Astrocyte (in vitro differentiated cells and primary cell): ENCODE measurements around the gene HSPG2. TPM values are rescaled to one million over a fixed set of nuclear protein-coding genes. Genes with fewer than 3 reads are reported as not detected.
A peak's percentile ranks its signal among the peaks of the same experiment; 100 is the strongest.

Experiments
- DNase-seq: peaks from one replicate; pipeline ENCODE4 v3.0.0-alpha.2; 2010; ENCODE audit warnings: low read depth
- FAIRE-seq: peaks from 2 replicates; lab custom pipeline; 2011; peaks lifted over from hg19 to GRCh38; lab: Jason Lieb, UNC
- H2AFZ ChIP-seq: 2 replicates; pipeline ENCODE4 v1.6.0; 2012; ENCODE audit warnings: low read depth, low read length, inconsistent platforms
- H3K27ac ChIP-seq: 2 replicates; pipeline ENCODE4 v1.5.1; 2011; ENCODE audit warnings: low read depth, low read length, inconsistent platforms
- H3K27me3 ChIP-seq: 2 replicates; pipeline ENCODE4 v1.6.0; 2011; ENCODE audit warnings: low read length, inconsistent platforms; ENCODE audit not compliant: insufficient read depth
- H3K36me3 ChIP-seq: 2 replicates; pipeline ENCODE4 v1.5.1; 2011; ENCODE audit warnings: low read length, inconsistent platforms; ENCODE audit not compliant: insufficient read depth
- H3K4me1 ChIP-seq: 2 replicates; pipeline ENCODE4 v1.5.1; 2011; ENCODE audit warnings: low read length, inconsistent platforms; ENCODE audit not compliant: insufficient read depth
- H3K4me2 ChIP-seq: 2 replicates; pipeline ENCODE4 v1.6.0; 2012; ENCODE audit warnings: low read length, inconsistent platforms
- H3K4me3 ChIP-seq: 2 replicates; pipeline ENCODE4 v1.5.1; 2011; ENCODE audit warnings: low read depth, mild to moderate bottlenecking, low read length, inconsistent platforms; ENCODE audit not compliant: insufficient read depth
- H3K79me2 ChIP-seq: 2 replicates; pipeline ENCODE4 v1.6.0; 2012; ENCODE audit warnings: mild to moderate bottlenecking, low read length, inconsistent platforms; ENCODE audit not compliant: insufficient read depth
- H3K9ac ChIP-seq: 2 replicates; pipeline ENCODE4 v1.6.0; 2012; ENCODE audit warnings: mild to moderate bottlenecking, low read length, inconsistent platforms
- H3K9me3 ChIP-seq: 2 replicates; pipeline ENCODE4 v1.5.1; 2012; ENCODE audit warnings: low read depth, mild to moderate bottlenecking, low read length, inconsistent platforms; ENCODE audit not compliant: insufficient read depth
- H4K20me1 ChIP-seq: 2 replicates; pipeline ENCODE4 v1.6.0; 2012; ENCODE audit warnings: low read length, inconsistent platforms; ENCODE audit not compliant: insufficient read depth
- H3K27ac Mint-ChIP-seq: one replicate; pipeline ENCODE4 v1.8.0; 2021; ENCODE audit warnings: mild to moderate bottlenecking, mixed read lengths; ENCODE audit not compliant: unreplicated experiment
- H3K27me3 Mint-ChIP-seq: one replicate; pipeline ENCODE4 v1.8.0; 2021; ENCODE audit warnings: low read depth, mixed read lengths; ENCODE audit not compliant: unreplicated experiment
- H3K36me3 Mint-ChIP-seq: one replicate; pipeline ENCODE4 v1.8.0; 2021; ENCODE audit warnings: low read depth, mixed read lengths; ENCODE audit not compliant: unreplicated experiment
- H3K4me1 Mint-ChIP-seq: one replicate; pipeline ENCODE4 v1.8.0; 2021; ENCODE audit warnings: low read depth, mixed read lengths; ENCODE audit not compliant: unreplicated experiment
- H3K4me3 Mint-ChIP-seq: one replicate; pipeline ENCODE4 v1.8.0; 2021; ENCODE audit warnings: mild to moderate bottlenecking, moderate library complexity, mixed read lengths; ENCODE audit not compliant: unreplicated experiment
- H3K9me3 Mint-ChIP-seq: one replicate; pipeline ENCODE4 v1.8.0; 2021; ENCODE audit warnings: mild to moderate bottlenecking, mixed read lengths; ENCODE audit not compliant: unreplicated experiment
- EZH2 ChIP-seq: IDR thresholded peaks from 2 replicates; pipeline ENCODE4 v1.6.1; 2012; ENCODE audit warnings: mild to moderate bottlenecking, low read length, inconsistent platforms; ENCODE audit not compliant: insufficient read depth
- total RNA-seq: library from RNA; stranded (reverse); gene quantifications from 2 replicates; pipeline ENCODE4 v1.2.1, GENCODE V29; 2021
- TF ChIP-seq, protein P1 (sequence below): IDR thresholded peaks from 2 replicates; pipeline ENCODE4 v1.5.1; 2011; ENCODE audit warnings: low read depth, mild to moderate bottlenecking, inconsistent platforms, low read length, moderate library complexity; ENCODE audit not compliant: insufficient read depth

HSPG2 gene
- total RNA-seq, 1 donor from 2014 or later = 249 TPM

DNA sequence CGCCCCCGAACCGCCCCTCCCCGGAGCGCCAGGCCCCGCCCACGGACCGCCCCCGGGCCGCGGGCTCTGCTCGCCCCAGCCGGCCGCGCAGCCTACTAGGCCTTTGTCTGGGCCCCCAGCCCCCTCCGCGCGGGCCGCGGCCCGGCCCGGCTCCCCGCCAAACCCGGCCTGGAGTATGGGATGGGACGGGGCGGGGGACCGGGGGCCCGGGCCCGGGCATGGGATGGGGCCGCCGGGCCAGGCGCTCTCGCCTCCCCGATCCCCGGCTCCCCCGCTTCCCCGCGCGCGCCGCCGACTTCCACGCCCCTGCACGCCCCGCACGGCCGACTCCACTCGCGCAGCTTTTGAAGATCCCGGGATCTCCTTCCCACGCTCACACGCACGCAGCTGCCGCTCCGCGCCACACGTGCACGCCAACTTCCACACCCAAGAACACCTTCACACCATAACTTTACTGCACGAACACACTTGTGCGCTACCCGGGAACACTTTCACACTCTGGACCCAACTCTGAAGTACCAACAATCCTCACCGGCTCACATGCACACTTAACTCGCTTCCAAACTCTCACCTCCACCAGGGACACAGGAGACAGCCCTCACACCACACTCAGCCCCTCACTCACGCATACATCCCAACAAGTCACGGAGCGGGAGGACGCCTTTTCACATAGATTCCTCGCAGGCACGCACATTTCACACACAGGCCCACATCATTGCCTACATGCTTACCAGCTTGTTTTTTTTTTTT, 437 bp upstream of the HSPG2 start:
- H3K27ac Mint-ChIP-seq = peak overlapping the region; percentile 79
- Histone ChIP-seq H3K4me3 (peak overlapping the region; percentile 35), H3K9me3 (no peaks in the 10 kb centered on the region), H3K9ac (peak overlapping the region; percentile 75), H3K27me3 (no peaks in the 10 kb centered on the region), H3K79me2 (peaks cover 42% of the 10 kb centered on the region), H3K27ac (peak overlapping the region; percentile 62), H3K4me1 (peaks cover 58% of the 10 kb centered on the region), H4K20me1 (peaks cover 26% of the 10 kb centered on the region), H3K36me3 (no peaks in the 10 kb centered on the region), H3K4me2 (peak overlapping the region; percentile 83), H2AFZ (peak overlapping the region; percentile 68)
- TF ChIP-seq EZH2 = no peak
- TF ChIP-seq, protein P1, sequence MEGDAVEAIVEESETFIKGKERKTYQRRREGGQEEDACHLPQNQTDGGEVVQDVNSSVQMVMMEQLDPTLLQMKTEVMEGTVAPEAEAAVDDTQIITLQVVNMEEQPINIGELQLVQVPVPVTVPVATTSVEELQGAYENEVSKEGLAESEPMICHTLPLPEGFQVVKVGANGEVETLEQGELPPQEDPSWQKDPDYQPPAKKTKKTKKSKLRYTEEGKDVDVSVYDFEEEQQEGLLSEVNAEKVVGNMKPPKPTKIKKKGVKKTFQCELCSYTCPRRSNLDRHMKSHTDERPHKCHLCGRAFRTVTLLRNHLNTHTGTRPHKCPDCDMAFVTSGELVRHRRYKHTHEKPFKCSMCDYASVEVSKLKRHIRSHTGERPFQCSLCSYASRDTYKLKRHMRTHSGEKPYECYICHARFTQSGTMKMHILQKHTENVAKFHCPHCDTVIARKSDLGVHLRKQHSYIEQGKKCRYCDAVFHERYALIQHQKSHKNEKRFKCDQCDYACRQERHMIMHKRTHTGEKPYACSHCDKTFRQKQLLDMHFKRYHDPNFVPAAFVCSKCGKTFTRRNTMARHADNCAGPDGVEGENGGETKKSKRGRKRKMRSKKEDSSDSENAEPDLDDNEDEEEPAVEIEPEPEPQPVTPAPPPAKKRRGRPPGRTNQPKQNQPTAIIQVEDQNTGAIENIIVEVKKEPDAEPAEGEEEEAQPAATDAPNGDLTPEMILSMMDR = no peak
- H3K36me3 Mint-ChIP-seq = peaks cover 2% of the 10 kb centered on the region
- H3K4me3 Mint-ChIP-seq = peak overlapping the region; percentile 80
- DNase-seq (peak; percentile 63), FAIRE-seq (no peak)
- no peaks in the 10 kb centered on the region for H3K9me3 Mint-ChIP-seq
- no peaks in the 10 kb centered on the region for H3K27me3 Mint-ChIP-seq
- H3K4me1 Mint-ChIP-seq = peaks cover 48% of the 10 kb centered on the region

DNA sequence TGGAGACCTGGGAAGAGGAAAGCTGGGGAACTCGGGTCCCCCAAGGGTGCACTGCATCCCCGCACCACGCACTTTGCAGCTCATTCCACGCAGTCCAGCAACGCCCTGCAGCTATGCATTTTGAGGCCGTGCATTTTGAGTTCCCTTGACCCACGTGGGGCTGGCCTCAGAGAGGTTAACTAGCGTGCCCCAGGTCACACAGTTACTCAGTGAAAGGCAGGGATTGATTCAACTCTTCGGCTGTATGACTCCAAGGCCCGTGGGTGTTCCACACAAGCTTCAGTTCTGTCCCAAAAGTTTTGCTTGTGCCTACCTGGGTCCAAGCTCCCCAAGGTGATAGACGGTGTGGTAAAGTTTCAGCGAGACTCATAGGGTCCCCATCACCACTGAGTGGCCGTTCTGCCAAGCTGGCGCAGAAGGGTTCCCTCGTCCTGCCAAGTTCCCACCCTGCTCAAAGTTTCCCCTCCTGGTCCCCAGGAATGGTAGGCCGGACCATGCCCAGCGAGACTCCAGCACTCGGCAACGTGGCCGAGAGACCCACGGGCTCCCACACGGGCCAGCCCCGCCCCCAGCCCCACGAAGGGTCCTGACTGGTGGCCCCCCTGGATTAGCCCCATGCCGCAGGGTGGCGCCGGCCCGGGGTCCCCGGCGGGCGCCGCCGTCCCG, 611 bp downstream of the HSPG2 start:
- H2AFZ ChIP-seq = peak overlapping the region; percentile 1
- peaks cover 66% of the 10 kb centered on the region for H3K4me1 ChIP-seq
- Mint-ChIP-seq H3K4me1 (peaks cover 54% of the 10 kb centered on the region), H3K27me3 (no peaks in the 10 kb centered on the region), H3K9me3 (no peaks in the 10 kb centered on the region), H3K27ac (peak overlapping the region; percentile 83), H3K36me3 (peaks cover 2% of the 10 kb centered on the region), H3K4me3 (peak overlapping the region; percentile 91)
- H3K36me3 ChIP-seq = no peaks in the 10 kb centered on the region
- peak overlapping the region; percentile 76 for H3K27ac ChIP-seq
- DNase-seq (no peak), FAIRE-seq (no peak)
- no peaks in the 10 kb centered on the region for H3K27me3 ChIP-seq
- no peaks in the 10 kb centered on the region for H3K9me3 ChIP-seq
- peak overlapping the region; percentile 94 for H3K4me2 ChIP-seq
- peak overlapping the region; percentile 94 for H3K9ac ChIP-seq
- peaks cover 33% of the 10 kb centered on the region for H4K20me1 ChIP-seq
- peak overlapping the region; percentile 74 for H3K4me3 ChIP-seq
- peaks cover 53% of the 10 kb centered on the region for H3K79me2 ChIP-seq
- TF ChIP-seq EZH2 = no peak
- TF ChIP-seq, protein P1 = no peak
